ENCODE data around the gene SNCG. TPM values are rescaled to one million over a fixed set of nuclear protein-coding genes. Genes with fewer than 3 reads are reported as not detected.

SNCG gene
- total and polyA plus RNA-seq, 2 donors (not counting 1 experiment from before 2014, with no cell fraction given): not detected

DNA sequence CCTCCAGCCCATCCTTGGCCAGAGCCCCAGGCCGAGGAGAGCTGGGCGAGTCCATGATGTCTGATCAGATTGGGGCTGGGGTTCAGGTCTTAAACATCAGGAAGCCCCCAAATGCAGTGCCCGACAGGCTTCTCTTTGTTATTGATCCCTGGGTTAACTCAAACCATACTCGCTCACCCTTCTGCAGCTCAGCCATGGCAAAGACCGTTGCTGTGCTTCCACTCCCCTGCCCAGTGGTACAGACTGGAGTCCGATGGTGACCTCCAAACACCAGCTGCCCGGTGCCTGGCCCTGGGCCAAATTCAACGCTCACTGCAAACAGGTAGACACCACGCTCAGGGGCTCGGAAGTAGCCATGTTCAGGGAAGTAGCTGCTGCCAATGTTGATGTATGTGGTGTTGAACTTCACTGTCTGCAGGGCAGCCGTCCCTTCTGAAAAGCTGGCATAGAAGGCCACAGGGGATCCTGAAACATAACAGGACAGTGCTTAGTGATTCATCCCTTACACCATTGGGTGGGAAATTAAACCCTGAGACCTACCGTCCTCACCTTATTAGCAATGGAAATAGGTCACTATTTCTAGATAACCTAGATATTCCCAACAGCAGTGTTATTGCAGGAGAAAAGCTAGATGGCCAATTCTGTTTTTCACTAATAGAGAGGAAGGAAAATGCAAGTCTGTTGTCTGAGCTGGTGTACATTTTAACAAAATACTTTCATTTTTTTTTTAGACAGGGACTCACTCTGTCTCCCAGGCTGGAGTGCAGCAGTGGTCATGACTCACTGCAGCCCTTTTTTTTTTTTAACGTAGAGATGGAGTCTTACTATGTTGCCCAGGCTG, 21.5 kb upstream of the SNCG start:
- Histone ChIP-seq H3K9me3 (ENCODE audit: control extremely low read depth in 1 of 3, control insufficient read depth in 2 of 3, insufficient read depth in 1 of 3, low read length in 2 of 3) (no peaks in the 10 kb centered on the region), H3K4me1 (ENCODE audit: control insufficient read depth in 2 of 2, insufficient read depth in 2 of 2, low read length in 2 of 2) (peaks cover 0 to 4% of the 10 kb centered on the region in 2 donors), H3K27me3 (replicated peaks in 1 of 4; ENCODE audit: control extremely low read depth in 1 of 4, control insufficient read depth in 3 of 4, insufficient read depth in 4 of 4, low read length in 3 of 4) (no peaks in the 10 kb centered on the region), H3K27ac (ENCODE audit: low read length in 2 of 2) (no peak overlapping the region), H4K20me1 (ENCODE audit: control insufficient read depth, insufficient read depth, low read length, poor library complexity, severe bottlenecking) (no peaks in the 10 kb centered on the region), H3K9ac (ENCODE audit: low read length) (no peak overlapping the region), H3K4me2 (replicated peaks; ENCODE audit: low read depth, low read length, poor library complexity, severe bottlenecking) (no peak overlapping the region), H3K36me3 (replicated peaks in 1 of 2; ENCODE audit: control extremely low read depth in 1 of 2, control insufficient read depth in 1 of 2, extremely low read depth in 1 of 2, insufficient read depth in 2 of 2, low read length in 1 of 2) (no peaks in the 10 kb centered on the region), H2AFZ (ENCODE audit: insufficient read depth, low read depth, low read length, poor library complexity, severe bottlenecking) (no peak overlapping the region), H3K4me3 (ENCODE audit: control extremely low read depth in 1 of 5, extremely low read depth in 1 of 5, insufficient read depth in 1 of 5, low read depth in 2 of 5, low read length in 4 of 5) (no peak overlapping the region), H3K79me2 (ENCODE audit: control insufficient read depth, insufficient read depth, low read length) (no peaks in the 10 kb centered on the region)
- ATAC-seq (ENCODE audit: low read depth) (no peak), DNase-seq (no peak)
- Mint-ChIP-seq H3K9me3 (ENCODE audit: insufficient read depth) (no peaks in the 10 kb centered on the region), H3K27ac (no peak overlapping the region), H3K27me3 (no peaks in the 10 kb centered on the region), H3K4me3 (no peak overlapping the region), H3K4me1 (no peaks in the 10 kb centered on the region)
- CTCF ChIA-PET: interaction anchor here (1.1 to 2.0 kb wide), 5 partner anchors 9 to 103 kb away, joined by 3 to 6 read pairs (median 4); no protein-coding TSS in a partner anchor
- TF ChIP-seq CTCF (IDR thresholded peaks at IDR 0.05) (no peak), EZH2 (IDR thresholded peaks at IDR 0.05; ENCODE audit: borderline replicate concordance, insufficient read depth, low read depth, low read length, poor library complexity, severe bottlenecking) (no peak)
- POLR2A ChIA-PET: no interaction called here
- intact Hi-C loops (cut with micrococcal nuclease): loop anchor here (10.0 kb wide), 1 partner anchor 568 kb away; the partner anchor contains the start of gene MINPP1
- 96% methylated on average over 10 of the region's 13 CpGs for WGBS (ENCODE audit: insufficient coverage)

Data from B cell (primary cell).